MM.1S (cell line): ENCODE data around the gene GTF2H4.
A peak's percentile ranks its signal among the peaks of the same experiment; 100 is the strongest.
"Not testable (repeated sequence)": the region's sequence is repeated elsewhere in the genome, so short reads cannot be mapped to it uniquely, and the experiment has no call there.

Experiments
- DNase-seq: peaks from one replicate; pipeline ENCODE4 v3.0.0-alpha.2; 2015
- H2AFZ ChIP-seq: fragments of 300-600 bp; sonication (generic); 2 replicates; pipeline ENCODE4 v1.6.0; 2016; ENCODE audit warnings: antibody characterized with exemption, low read length
- H3F3A ChIP-seq: fragments of 300-600 bp; sonication (generic); 2 replicates; pipeline ENCODE4 v1.6.1; 2016; ENCODE audit warnings: mild to moderate bottlenecking, antibody characterized with exemption, low read length, moderate library complexity, mixed read lengths; ENCODE audit not compliant: insufficient read depth
- H3K27ac ChIP-seq: fragments of 300-600 bp; sonication (generic); 2 replicates; pipeline ENCODE4 v1.5.1; 2016; ENCODE audit warnings: mild to moderate bottlenecking, low read length
- H3K27me3 ChIP-seq: fragments of 300-600 bp; sonication (generic); replicated peaks from 2 replicates; pipeline ENCODE4 v1.6.0; 2016; ENCODE audit warnings: low read length; ENCODE audit not compliant: insufficient read depth
- H3K36me3 ChIP-seq: fragments of 300-600 bp; sonication (generic); replicated peaks from 2 replicates; pipeline ENCODE4 v1.6.1; 2016; ENCODE audit warnings: mild to moderate bottlenecking, low read length, mixed read lengths; ENCODE audit not compliant: insufficient read depth
- H3K4me1 ChIP-seq: fragments of 300-600 bp; sonication (generic); 2 replicates; pipeline ENCODE4 v1.6.1; 2016; ENCODE audit warnings: low read length, mixed read lengths
- H3K4me2 ChIP-seq: fragments of 300-600 bp; sonication (generic); 2 replicates; pipeline ENCODE4 v1.6.0; 2016; ENCODE audit warnings: low read depth, low read length
- H3K4me3 ChIP-seq: fragments of 300-600 bp; sonication (generic); 2 replicates; pipeline ENCODE4 v1.5.1; 2016; ENCODE audit warnings: low read length, mixed read lengths
- H3K79me2 ChIP-seq: fragments of 300-600 bp; sonication (generic); 2 replicates; pipeline ENCODE4 v1.6.1; 2016; ENCODE audit warnings: mixed run types, low read length, mixed read lengths
- H3K9ac ChIP-seq: fragments of 300-600 bp; sonication (generic); 2 replicates; pipeline ENCODE4 v1.6.1; 2016; ENCODE audit warnings: low read length, mixed read lengths
- H3K9me2 ChIP-seq: fragments of 300-600 bp; sonication (generic); replicated peaks from 2 replicates; pipeline ENCODE4 v1.6.1; 2016; ENCODE audit warnings: mild to moderate bottlenecking, low read length, mixed read lengths; ENCODE audit not compliant: insufficient read depth
- H3K9me3 ChIP-seq: fragments of 300-600 bp; sonication (generic); replicated peaks from 2 replicates; pipeline ENCODE4 v1.6.1; 2016; ENCODE audit warnings: mild to moderate bottlenecking, low read length, mixed read lengths; ENCODE audit not compliant: insufficient read depth
- H4K20me1 ChIP-seq: fragments of 300-600 bp; sonication (generic); 2 replicates; pipeline ENCODE4 v1.6.1; 2016; ENCODE audit warnings: mild to moderate bottlenecking, low read length, moderate library complexity, mixed read lengths; ENCODE audit not compliant: insufficient read depth
- EZH2 ChIP-seq: fragments of 300-600 bp; sonication (generic); optimal IDR thresholded peaks from 2 replicates; pipeline ENCODE3; 2017; ENCODE audit warnings: low read depth, mild to moderate bottlenecking, antibody characterized with exemption, low read length, mixed read lengths
- EZH2phosphoT487 ChIP-seq: fragments of 300-600 bp; sonication (generic); IDR thresholded peaks from 2 replicates; pipeline ENCODE4 v1.6.1; 2018; ENCODE audit warnings: antibody characterized with exemption, low read length
- TF ChIP-seq, protein P1 (sequence below): fragments of 300-600 bp; sonication (generic); IDR thresholded peaks from 2 replicates; pipeline ENCODE4 v1.5.1; 2016; ENCODE audit warnings: antibody characterized with exemption, low read length, mixed read lengths

Gene GTF2H4

DNA sequence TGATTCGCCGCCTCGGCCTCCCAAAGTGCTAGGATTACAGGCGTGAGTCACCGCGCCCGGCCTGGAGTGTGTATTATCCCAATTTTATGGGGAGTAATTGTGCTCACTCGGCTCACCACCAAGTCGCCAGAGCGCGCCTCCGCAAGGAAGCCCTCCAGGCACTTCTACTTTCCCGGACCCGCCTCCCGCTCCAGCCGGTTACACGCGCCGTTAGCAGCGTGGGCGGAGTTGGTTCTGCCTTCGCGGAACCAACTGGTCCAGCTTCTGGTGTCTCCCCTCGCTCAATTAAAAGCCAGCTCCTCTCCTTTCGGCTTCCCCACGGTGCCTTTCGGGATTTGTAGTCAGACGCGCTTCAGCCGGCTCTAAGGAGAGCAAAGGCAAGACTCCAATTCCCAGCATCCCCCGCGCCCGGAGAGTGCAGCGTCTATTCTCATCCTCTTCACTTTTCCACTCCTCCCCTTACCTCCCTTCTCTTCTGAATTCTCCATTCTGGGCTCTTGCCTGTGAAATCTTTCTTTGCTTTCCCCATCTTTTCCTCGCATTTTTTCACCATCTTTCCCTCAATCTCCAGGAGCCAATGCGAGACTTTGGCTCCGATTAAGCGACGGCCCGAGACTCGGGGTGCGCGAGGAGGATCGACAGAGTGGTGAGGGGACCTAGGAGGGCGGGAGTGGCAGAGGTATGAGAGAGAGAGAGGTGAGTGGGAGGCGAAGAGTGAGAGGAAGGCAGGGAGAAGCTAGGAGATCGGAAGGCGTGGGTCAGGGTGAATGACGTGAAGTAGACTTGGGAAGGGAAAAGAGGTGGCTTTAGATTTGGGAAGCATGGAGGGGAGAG is at the start of gene GTF2H4:
GTF2H4 (plus strand) TSS at position 450 of the 834 bp plus-strand sequence.
- no peak for TF ChIP-seq EZH2phosphoT487
- TF ChIP-seq EZH2: no peak
- TF ChIP-seq, protein P1, sequence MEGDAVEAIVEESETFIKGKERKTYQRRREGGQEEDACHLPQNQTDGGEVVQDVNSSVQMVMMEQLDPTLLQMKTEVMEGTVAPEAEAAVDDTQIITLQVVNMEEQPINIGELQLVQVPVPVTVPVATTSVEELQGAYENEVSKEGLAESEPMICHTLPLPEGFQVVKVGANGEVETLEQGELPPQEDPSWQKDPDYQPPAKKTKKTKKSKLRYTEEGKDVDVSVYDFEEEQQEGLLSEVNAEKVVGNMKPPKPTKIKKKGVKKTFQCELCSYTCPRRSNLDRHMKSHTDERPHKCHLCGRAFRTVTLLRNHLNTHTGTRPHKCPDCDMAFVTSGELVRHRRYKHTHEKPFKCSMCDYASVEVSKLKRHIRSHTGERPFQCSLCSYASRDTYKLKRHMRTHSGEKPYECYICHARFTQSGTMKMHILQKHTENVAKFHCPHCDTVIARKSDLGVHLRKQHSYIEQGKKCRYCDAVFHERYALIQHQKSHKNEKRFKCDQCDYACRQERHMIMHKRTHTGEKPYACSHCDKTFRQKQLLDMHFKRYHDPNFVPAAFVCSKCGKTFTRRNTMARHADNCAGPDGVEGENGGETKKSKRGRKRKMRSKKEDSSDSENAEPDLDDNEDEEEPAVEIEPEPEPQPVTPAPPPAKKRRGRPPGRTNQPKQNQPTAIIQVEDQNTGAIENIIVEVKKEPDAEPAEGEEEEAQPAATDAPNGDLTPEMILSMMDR: no peak
- peak within 1 kb of the TSS; percentile 100 for H3K4me2 ChIP-seq
- peaks cover 6% of the 10 kb centered on the region for H3K4me1 ChIP-seq
- H3K9me3 ChIP-seq: no peaks in the 10 kb centered on the region
- no peaks in the 10 kb centered on the region for H3K9me2 ChIP-seq
- H3K4me3 ChIP-seq: peak within 1 kb of the TSS; percentile 100
- H3F3A ChIP-seq: no peaks in the 10 kb centered on the region
- H2AFZ ChIP-seq: peak within 1 kb of the TSS; percentile 99
- H3K36me3 ChIP-seq: no peaks in the 10 kb centered on the region
- no peaks in the 10 kb centered on the region for H4K20me1 ChIP-seq
- H3K27ac ChIP-seq: no peak within 1 kb of the TSS
- H3K9ac ChIP-seq: peak within 1 kb of the TSS; percentile 80
- H3K27me3 ChIP-seq: 0 out of 2 replicates have a peak, but pooled peaks cover 1% of the 10 kb centered on the region
- peak; percentile 98 for DNase-seq
- peaks cover 10% of the 10 kb centered on the region for H3K79me2 ChIP-seq

DNA sequence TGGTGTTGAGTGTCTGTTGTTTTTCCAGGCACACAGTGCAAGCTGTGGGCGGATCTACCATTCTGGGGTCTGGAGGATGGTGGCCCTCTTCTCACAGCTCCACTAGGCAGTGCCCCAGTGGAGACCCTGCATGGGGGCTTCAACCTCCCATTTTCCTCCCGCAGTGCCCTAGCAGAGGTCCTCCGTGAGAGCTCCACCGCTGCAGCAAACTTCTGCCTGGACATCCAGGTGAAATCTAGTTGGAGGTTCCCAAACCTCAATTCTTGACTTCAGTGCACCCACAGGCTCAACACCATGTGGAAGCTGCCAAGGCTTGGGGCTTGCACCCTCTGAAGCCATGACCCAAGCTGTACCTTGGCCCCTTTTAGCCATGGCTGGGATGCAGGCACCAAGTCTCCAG is 48.3 kb upstream of the GTF2H4 start:
- H3K4me3 ChIP-seq, H3K9ac ChIP-seq, H3K9me3 ChIP-seq, H3F3A ChIP-seq, H3K27me3 ChIP-seq, H2AFZ ChIP-seq, H3K4me1 ChIP-seq, H3K27ac ChIP-seq, H3K9me2 ChIP-seq, H3K79me2 ChIP-seq, DNase-seq, H3K4me2 ChIP-seq, H4K20me1 ChIP-seq, H3K36me3 ChIP-seq: not testable (repeated sequence)

DNA sequence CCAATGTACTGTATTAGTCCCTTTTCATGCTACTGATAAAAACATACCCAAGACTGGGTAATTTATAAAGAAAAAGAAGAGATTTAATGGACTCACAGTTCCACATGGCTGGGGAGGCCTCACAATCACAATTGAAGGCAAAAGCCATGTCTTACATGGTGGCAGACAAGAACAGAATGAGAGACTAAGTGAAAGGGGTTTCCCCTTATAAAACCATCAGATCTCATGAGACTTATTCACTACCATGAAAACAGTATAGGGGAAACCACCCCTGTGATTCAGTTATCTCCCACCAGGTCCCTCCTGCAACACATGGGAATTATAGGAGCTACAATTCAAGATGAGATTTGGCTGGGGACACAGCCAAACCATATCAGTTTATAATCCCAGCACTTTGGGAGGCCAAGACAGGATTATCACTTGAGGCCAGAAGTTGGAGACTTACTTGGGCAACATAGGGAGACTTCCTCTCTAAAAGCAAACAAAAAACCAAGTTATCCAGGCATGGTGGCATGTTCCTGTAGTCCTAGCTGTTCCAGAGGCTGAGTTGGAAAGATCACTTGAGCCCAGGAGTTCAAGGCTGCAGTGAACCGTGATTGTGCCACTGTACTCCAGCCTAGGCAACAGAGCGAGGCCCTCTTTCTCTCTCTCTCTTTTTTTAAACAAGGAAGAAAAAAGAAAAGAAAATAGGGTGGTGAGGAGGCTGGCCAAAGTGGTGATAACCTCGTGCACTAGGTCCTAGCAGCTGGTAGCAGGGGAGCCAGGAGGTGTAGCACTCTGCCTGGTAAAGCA is 46.6 kb upstream of the GTF2H4 start:
- TF ChIP-seq, protein P1: no peak
- TF ChIP-seq EZH2 (no peak), EZH2phosphoT487 (no peak)
- H3K27me3 ChIP-seq: 0 out of 2 replicates have a peak, but pooled peaks cover 5% of the 10 kb centered on the region
- no peak for DNase-seq
- H3K79me2 ChIP-seq: no peaks in the 10 kb centered on the region
- no peaks in the 10 kb centered on the region for H3K36me3 ChIP-seq
- H3K4me2 ChIP-seq: no peak overlapping the region
- H4K20me1 ChIP-seq: no peaks in the 10 kb centered on the region
- no peaks in the 10 kb centered on the region for H3K9me3 ChIP-seq
- no peaks in the 10 kb centered on the region for H3K4me1 ChIP-seq
- no peak overlapping the region for H3K27ac ChIP-seq
- no peak overlapping the region for H3K9ac ChIP-seq
- no peaks in the 10 kb centered on the region for H3K9me2 ChIP-seq
- H3F3A ChIP-seq: no peaks in the 10 kb centered on the region
- no peak overlapping the region for H3K4me3 ChIP-seq
- H2AFZ ChIP-seq: no peak overlapping the region
